IPS-15b (cell line): ENCODE results near the gene NBPF3.
"Not testable (repeated sequence)": the region's sequence is repeated elsewhere in the genome, so short reads cannot be mapped to it uniquely, and the experiment has no call there.

Experiments used
- H3K27me3 ChIP-seq: one replicate; pipeline ENCODE4 v1.6.1; 2013; ENCODE audit warnings: low read length; ENCODE audit not compliant: control insufficient read depth, insufficient read depth
- H3K36me3 ChIP-seq: one replicate; pipeline ENCODE4 v1.6.1; 2013; ENCODE audit warnings: low read length; ENCODE audit not compliant: control insufficient read depth, insufficient read depth
- H3K4me1 ChIP-seq: one replicate; pipeline ENCODE4 v1.6.1; 2013; ENCODE audit warnings: mild to moderate bottlenecking, low read length; ENCODE audit not compliant: control insufficient read depth, insufficient read depth
- H3K4me3 ChIP-seq: one replicate; pipeline ENCODE4 v1.5.1; 2013; ENCODE audit warnings: low read depth, low read length
- H3K9ac ChIP-seq: one replicate; pipeline ENCODE4 v1.6.1; 2013; ENCODE audit warnings: low read depth, mild to moderate bottlenecking, low read length
- H3K9me3 ChIP-seq: one replicate; pipeline ENCODE4 v1.6.1; 2013; ENCODE audit warnings: mild to moderate bottlenecking, low read length; ENCODE audit not compliant: control insufficient read depth, insufficient read depth

Gene NBPF3

GRCh38 chr1:21427798-21428480, 12.0 kb upstream of the NBPF3 start:
- not testable (repeated sequence) for H3K4me1 ChIP-seq, H3K27me3 ChIP-seq, H3K36me3 ChIP-seq, H3K9ac ChIP-seq, H3K9me3 ChIP-seq
- H3K4me3 ChIP-seq, result peak overlapping the region; percentile 37

GRCh38 chr1:21428481-21429073, 11.4 kb upstream of the NBPF3 start:
- not testable (repeated sequence) for H3K4me1 ChIP-seq, H3K9ac ChIP-seq, H3K9me3 ChIP-seq, H3K36me3 ChIP-seq, H3K27me3 ChIP-seq
- peak overlapping the region; percentile 37 for H3K4me3 ChIP-seq

- not testable (repeated sequence) for H3K4me1 ChIP-seq, H3K9me3 ChIP-seq, H3K9ac ChIP-seq, H3K36me3 ChIP-seq, H3K27me3 ChIP-seq, H3K4me3 ChIP-seq
Observed at GRCh38 chr1:21429210-21429609, 10.7 kb upstream of the NBPF3 start.

- H3K4me3 ChIP-seq, H3K4me1 ChIP-seq, H3K36me3 ChIP-seq, H3K9ac ChIP-seq, H3K9me3 ChIP-seq: not testable (repeated sequence)
- H3K27me3 ChIP-seq, result peaks cover 16% of the 10 kb centered on the region
Observed at GRCh38 chr1:21430875-21431274, 9.1 kb upstream of the NBPF3 start.

- H3K9me3 ChIP-seq, result no peaks in the 10 kb centered on the region
- no peak overlapping the region for H3K9ac ChIP-seq
- H3K4me3 ChIP-seq, result no peak overlapping the region
- H3K4me1 ChIP-seq, result no peaks in the 10 kb centered on the region
- H3K27me3 ChIP-seq, result peaks cover 18% of the 10 kb centered on the region
- H3K36me3 ChIP-seq, result no peaks in the 10 kb centered on the region
Observed at GRCh38 chr1:21434394-21434793, 5.5 kb upstream of the NBPF3 start.

GRCh38 chr1:21435646-21436487, 4.1 kb upstream of the NBPF3 start:
- no peaks in the 10 kb centered on the region for H3K9me3 ChIP-seq
- no peak overlapping the region for H3K9ac ChIP-seq
- peak overlapping the region; percentile 71 for H3K4me3 ChIP-seq
- no peaks in the 10 kb centered on the region for H3K4me1 ChIP-seq
- peaks cover 21% of the 10 kb centered on the region for H3K27me3 ChIP-seq
- no peaks in the 10 kb centered on the region for H3K36me3 ChIP-seq

GRCh38 chr1:21436488-21437340, 3.2 kb upstream of the NBPF3 start:
- Histone ChIP-seq H3K27me3 (peaks cover 28% of the 10 kb centered on the region), H3K9ac (peak overlapping the region; percentile 24), H3K9me3 (no peaks in the 10 kb centered on the region), H3K36me3 (no peaks in the 10 kb centered on the region), H3K4me3 (peak overlapping the region; percentile 71), H3K4me1 (no peaks in the 10 kb centered on the region)

GRCh38 chr1:21437341-21437640, 2.6 kb upstream of the NBPF3 start:
- peak overlapping the region; percentile 24 for H3K9ac ChIP-seq
- H3K36me3 ChIP-seq, result no peaks in the 10 kb centered on the region
- H3K9me3 ChIP-seq, result no peaks in the 10 kb centered on the region
- H3K27me3 ChIP-seq, result peaks cover 29% of the 10 kb centered on the region
- peak overlapping the region; percentile 71 for H3K4me3 ChIP-seq
- no peaks in the 10 kb centered on the region for H3K4me1 ChIP-seq

GRCh38 chr1:21438646-21439312, 1.2 kb upstream of the NBPF3 start:
- Histone ChIP-seq H3K4me3 (peak overlapping the region; percentile 71), H3K27me3 (peaks cover 29% of the 10 kb centered on the region)
- H3K4me1 ChIP-seq, H3K9me3 ChIP-seq, H3K36me3 ChIP-seq, H3K9ac ChIP-seq: not testable (repeated sequence)

GRCh38 chr1:21439345-21439720, 604 bp upstream of the NBPF3 start:
- H3K27me3 ChIP-seq, result peaks cover 29% of the 10 kb centered on the region
- H3K36me3 ChIP-seq, result no peaks in the 10 kb centered on the region
- no peaks in the 10 kb centered on the region for H3K9me3 ChIP-seq
- no peak overlapping the region for H3K9ac ChIP-seq
- peak overlapping the region; percentile 71 for H3K4me3 ChIP-seq
- no peaks in the 10 kb centered on the region for H3K4me1 ChIP-seq

GRCh38 chr1:21440630-21441125, 741 bp downstream of the NBPF3 start:
- peak overlapping the region; percentile 71 for H3K4me3 ChIP-seq
- not testable (repeated sequence) for H3K9ac ChIP-seq, H3K4me1 ChIP-seq, H3K36me3 ChIP-seq, H3K9me3 ChIP-seq
- H3K27me3 ChIP-seq, result peaks cover 25% of the 10 kb centered on the region
